HG02938 (cell line): ENCODE data around the gene ALDH2.
"Not testable (repeated sequence)": the region's sequence is repeated elsewhere in the genome, so short reads cannot be mapped to it uniquely, and the experiment has no call there.

Experiments
- ATAC-seq: cut with Tn5 transposase; IDR thresholded peaks from one replicate; pipeline ENCODE4 v1.9.1; 2021; ENCODE audit warnings: mild to moderate bottlenecking, moderate library complexity; ENCODE audit not compliant: unreplicated experiment

Gene ALDH2

GRCh38 chr12:111824312-111824711, 57.6 kb downstream of the ALDH2 start:
- not testable (repeated sequence) for ATAC-seq

- ATAC-seq, result no peak
These were observed 58.8 kb downstream of the ALDH2 start for GRCh38 chr12:111825509-111825908.

GRCh38 chr12:111826316-111826715, 59.6 kb downstream of the ALDH2 start:
- ATAC-seq, result no peak

- ATAC-seq, result no peak
These were observed 60.3 kb downstream of the ALDH2 start for GRCh38 chr12:111826992-111827391.

GRCh38 chr12:111827907-111828306, 61.2 kb downstream of the ALDH2 start:
- ATAC-seq, result no peak

- ATAC-seq, result no peak
These were observed 61.7 kb downstream of the ALDH2 start for GRCh38 chr12:111828338-111828979.

GRCh38 chr12:111829635-111830034, 62.9 kb downstream of the ALDH2 start:
- ATAC-seq, result not testable (repeated sequence)

GRCh38 chr12:111834740-111835386, 68.1 kb downstream of the ALDH2 start:
- not testable (repeated sequence) for ATAC-seq

- not testable (repeated sequence) for ATAC-seq
These were observed 68.9 kb downstream of the ALDH2 start for GRCh38 chr12:111835531-111836181.

GRCh38 chr12:111838353-111838752, 71.6 kb downstream of the ALDH2 start:
- no peak for ATAC-seq

GRCh38 chr12:111840807-111841206, 74.1 kb downstream of the ALDH2 start:
- ATAC-seq, result no peak

GRCh38 chr12:111841236-111841749, 74.6 kb downstream of the ALDH2 start:
- ATAC-seq, result peak; percentile 3

- ATAC-seq, result peak; percentile 77
These were observed 75.2 kb downstream of the ALDH2 start, which contains the start of gene MAPKAPK5 for GRCh38 chr12:111841750-111842555. Gene MAPKAPK5 (plus strand): TSS chr12:111842228. CDS start chr12:111842734, 506 bp downstream.

GRCh38 chr12:111842556-111843396, 76.0 kb downstream of the ALDH2 start:
- ATAC-seq, result peak; percentile 20

- ATAC-seq, result no peak
These were observed 79.3 kb downstream of the ALDH2 start for GRCh38 chr12:111846016-111846415.

- no peak for ATAC-seq
These were observed 83.8 kb downstream of the ALDH2 start for GRCh38 chr12:111850526-111850925.

GRCh38 chr12:111858186-111858585, 91.5 kb downstream of the ALDH2 start:
- no peak for ATAC-seq

- no peak for ATAC-seq
These were observed 92.0 kb downstream of the ALDH2 start for GRCh38 chr12:111858778-111859177.

GRCh38 chr12:111864913-111865312, 98.2 kb downstream of the ALDH2 start:
- ATAC-seq, result no peak
